Vagina (tissue), 2 donors: ENCODE data around the gene ZNF778.

Experiments
- POLR2A ChIP-seq, 2 donors: fragments of 450-650 bp; IDR thresholded peaks; one replicate each; pipeline ENCODE4 v1.6.1; 2017; ENCODE audit warnings: antibody characterized with exemption in 2 of 2, mild to moderate bottlenecking in 2 of 2, moderate library complexity in 2 of 2
- TF ChIP-seq, protein P1 (sequence below), 3 experiments: fragments of 450-650 bp in 2 of 3; fragments of 200-600 bp in 1 of 3; sonication (generic) in 1 of 3; IDR thresholded peaks; one replicate each; pipeline ENCODE4 v1.5.1; 2017 to 2019; ENCODE audit warnings: antibody characterized with exemption in 3 of 3, mild to moderate bottlenecking in 2 of 3, moderate library complexity in 2 of 3

DNA sequence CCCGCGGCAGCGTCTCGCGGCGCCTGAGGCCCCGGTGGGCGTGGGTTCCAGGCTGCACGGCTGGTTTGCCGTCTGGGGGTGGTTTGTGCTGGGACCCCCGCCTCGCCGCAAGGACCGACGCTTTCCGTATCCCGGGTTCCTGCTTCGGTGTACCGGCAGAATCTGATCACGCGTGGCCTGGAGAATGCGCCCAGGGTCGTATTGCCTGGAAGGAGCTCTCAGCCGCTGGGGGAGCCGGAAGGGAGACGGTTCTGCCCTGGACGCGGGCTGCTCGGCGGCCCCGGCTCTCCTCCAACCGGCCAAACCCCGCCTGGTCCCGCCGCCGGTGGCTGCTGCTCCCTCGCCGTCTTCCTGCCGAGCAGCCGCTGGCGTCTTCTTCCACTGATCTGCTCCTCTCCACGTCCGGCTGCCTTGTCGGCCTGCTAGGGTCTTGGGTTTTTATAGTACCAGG lies 39.8 kb downstream of the ZNF778 start:
- TF ChIP-seq POLR2A (IDR thresholded peaks at IDR 0.05): no peak
- TF ChIP-seq, protein P1, sequence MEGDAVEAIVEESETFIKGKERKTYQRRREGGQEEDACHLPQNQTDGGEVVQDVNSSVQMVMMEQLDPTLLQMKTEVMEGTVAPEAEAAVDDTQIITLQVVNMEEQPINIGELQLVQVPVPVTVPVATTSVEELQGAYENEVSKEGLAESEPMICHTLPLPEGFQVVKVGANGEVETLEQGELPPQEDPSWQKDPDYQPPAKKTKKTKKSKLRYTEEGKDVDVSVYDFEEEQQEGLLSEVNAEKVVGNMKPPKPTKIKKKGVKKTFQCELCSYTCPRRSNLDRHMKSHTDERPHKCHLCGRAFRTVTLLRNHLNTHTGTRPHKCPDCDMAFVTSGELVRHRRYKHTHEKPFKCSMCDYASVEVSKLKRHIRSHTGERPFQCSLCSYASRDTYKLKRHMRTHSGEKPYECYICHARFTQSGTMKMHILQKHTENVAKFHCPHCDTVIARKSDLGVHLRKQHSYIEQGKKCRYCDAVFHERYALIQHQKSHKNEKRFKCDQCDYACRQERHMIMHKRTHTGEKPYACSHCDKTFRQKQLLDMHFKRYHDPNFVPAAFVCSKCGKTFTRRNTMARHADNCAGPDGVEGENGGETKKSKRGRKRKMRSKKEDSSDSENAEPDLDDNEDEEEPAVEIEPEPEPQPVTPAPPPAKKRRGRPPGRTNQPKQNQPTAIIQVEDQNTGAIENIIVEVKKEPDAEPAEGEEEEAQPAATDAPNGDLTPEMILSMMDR (IDR thresholded peaks at IDR 0.05): no peak
